ENCODE data around the gene TANK.

GRCh38 chr2:161246281-161246680 lies 86.1 kb downstream of the TANK start:
- no peak for TF ChIP-seq CTCF (conservative IDR thresholded peaks at IDR 0.05 in 1 of 2, IDR thresholded peaks at IDR 0.05 in 1 of 2; ENCODE audit: low read depth in 1 of 2, low read length in 2 of 2)
- TF ChIP-seq EZH2 (IDR thresholded peaks at IDR 0.05; ENCODE audit: low read length, missing control alignments): no peak

Measured in fibroblast of lung (primary cell).